BLaER1 treated with 17β-estradiol and CSF1 and Interleukin-3, amounts not matched to agents 10 nM and 100 nM (cell line): Measurements from ENCODE around the gene FAM168A.

ENCODE experiments used
- H3K27ac ChIP-seq, 11 experiments: shearing (Covaris generic); formaldehyde crosslinking; 2 replicates each; pipeline ENCODE4 v1.8.1; 2022
- H3K27me3 ChIP-seq, 11 experiments: shearing (Covaris generic); formaldehyde crosslinking; 2 replicates each; pipeline ENCODE4 v1.8.1; 2022
- H3K36me3 ChIP-seq, 11 experiments: shearing (Covaris generic); formaldehyde crosslinking; 2 replicates each; pipeline ENCODE4 v1.8.1; 2022
- H3K4me1 ChIP-seq, 10 experiments: shearing (Covaris generic); formaldehyde crosslinking; 2 replicates each; pipeline ENCODE4 v1.8.1; 2022
- H3K4me2 ChIP-seq, 11 experiments: shearing (Covaris generic); formaldehyde crosslinking; 2 replicates each; pipeline ENCODE4 v1.8.1; 2022
- H3K4me3 ChIP-seq, 10 experiments: shearing (Covaris generic); formaldehyde crosslinking; 2 replicates each; pipeline ENCODE4 v1.8.1; 2022
- H3K9ac ChIP-seq, 11 experiments: shearing (Covaris generic); formaldehyde crosslinking; 2 replicates each; pipeline ENCODE4 v1.8.1; 2022
- H3K9me3 ChIP-seq, 11 experiments: shearing (Covaris generic); formaldehyde crosslinking; replicated peaks in 1 of 11; 2 replicates each; pipeline ENCODE4 v1.8.1; 2022
- H4K20me1 ChIP-seq, 11 experiments: shearing (Covaris generic); formaldehyde crosslinking; 2 replicates each; pipeline ENCODE4 v1.8.1; 2022
- Cebpa-rat ChIP-seq, 11 experiments: shearing (Covaris generic); IDR thresholded peaks; 2 replicates each; pipeline ENCODE4 v1.8.1; 2022

The FAM168A gene

GRCh38 chr11:73393011-73393380 lies 204.9 kb downstream of the FAM168A start:
- peak overlapping the region; percentile 49 to 98 (median 61) for H3K9ac ChIP-seq
- H3K4me1 ChIP-seq: peaks cover 56 to 68% (median 58%) of the 10 kb centered on the region in 10 experiments
- H3K4me2 ChIP-seq: peak overlapping the region; percentile 60 to 100 (median 97)
- TF ChIP-seq Cebpa-rat (IDR thresholded peaks at IDR 0.05): no peak
- peaks cover 61 to 90% (median 81%) of the 10 kb centered on the region in 11 experiments for H3K36me3 ChIP-seq
- H4K20me1 ChIP-seq: peaks cover 50 to 100% (median 95%) of the 10 kb centered on the region in 11 experiments
- peak overlapping the region; percentile 38 to 98 (median 58); a peak in 21 of 22 replicates for H3K27ac ChIP-seq
- no peaks in the 10 kb centered on the region for H3K27me3 ChIP-seq
- H3K9me3 ChIP-seq: no peaks in the 10 kb centered on the region
- H3K4me3 ChIP-seq: no peak overlapping the region; a peak in 2 of 20 replicates

GRCh38 chr11:73392108-73393010 lies 205.6 kb downstream of the FAM168A start:
- Histone ChIP-seq H3K9ac (peak overlapping the region; percentile 49 to 98 (median 63)), H3K4me3 (no peak overlapping the region; a peak in 2 of 20 replicates), H3K27me3 (no peaks in the 10 kb centered on the region), H3K36me3 (peaks cover 57 to 87% (median 74%) of the 10 kb centered on the region in 11 experiments), H3K4me1 (peaks cover 62 to 68% (median 63%) of the 10 kb centered on the region in 10 experiments), H3K9me3 (no peaks in the 10 kb centered on the region), H3K27ac (peak overlapping the region; percentile 38 to 98 (median 58); a peak in 21 of 22 replicates), H4K20me1 (peaks cover 56 to 100% (median 95%) of the 10 kb centered on the region in 11 experiments), H3K4me2 (peak overlapping the region; percentile 60 to 100 (median 97))
- TF ChIP-seq Cebpa-rat (IDR thresholded peaks at IDR 0.05): no peak

GRCh38 chr11:73391665-73392064 lies 206.2 kb downstream of the FAM168A start:
- Histone ChIP-seq H3K4me1 (peaks cover 68 to 73% (median 69%) of the 10 kb centered on the region in 10 experiments), H3K9me3 (no peaks in the 10 kb centered on the region), H3K27ac (peak overlapping the region in 6 of 11 experiments; percentile 3 to 98 (median 60); a peak in 5 of 22 replicates), H3K4me2 (peak overlapping the region; percentile 89 to 100 (median 97)), H3K36me3 (peaks cover 51 to 80% (median 67%) of the 10 kb centered on the region in 11 experiments), H3K9ac (peak overlapping the region in 9 of 11 experiments; percentile 24 to 99 (median 69); a peak in 8 of 22 replicates), H3K4me3 (no peak overlapping the region), H3K27me3 (no peaks in the 10 kb centered on the region), H4K20me1 (peaks cover 60 to 100% (median 94%) of the 10 kb centered on the region in 11 experiments)
- TF ChIP-seq Cebpa-rat (IDR thresholded peaks at IDR 0.05): no peak

- Histone ChIP-seq H3K4me3 (peak overlapping the region in 1 of 10 experiments; percentile 17; a peak in 2 of 20 replicates), H3K27me3 (no peaks in the 10 kb centered on the region), H3K4me2 (peak overlapping the region; percentile 89 to 100 (median 97)), H3K9ac (peak overlapping the region in 10 of 11 experiments; percentile 7 to 99 (median 86); a peak in 18 of 22 replicates), H3K36me3 (peaks cover 43 to 72% (median 60%) of the 10 kb centered on the region in 11 experiments), H3K4me1 (peaks cover 76 to 81% (median 77%) of the 10 kb centered on the region in 10 experiments), H3K27ac (peak overlapping the region in 10 of 11 experiments; percentile 1 to 98 (median 24); a peak in 16 of 22 replicates), H3K9me3 (no peaks in the 10 kb centered on the region), H4K20me1 (peaks cover 67 to 100% (median 86%) of the 10 kb centered on the region in 11 experiments)
- no peak for TF ChIP-seq Cebpa-rat (IDR thresholded peaks at IDR 0.05)
Measured at GRCh38 chr11:73390601-73391565, 207.0 kb downstream of the FAM168A start.

GRCh38 chr11:73389916-73390315 lies 208.0 kb downstream of the FAM168A start:
- no peak for TF ChIP-seq Cebpa-rat (IDR thresholded peaks at IDR 0.05)
- Histone ChIP-seq H3K4me2 (peak overlapping the region; percentile 89 to 100 (median 97)), H3K4me1 (peaks cover 85 to 89% (median 87%) of the 10 kb centered on the region in 10 experiments), H3K36me3 (peaks cover 34 to 63% (median 50%) of the 10 kb centered on the region in 11 experiments), H3K9ac (peak overlapping the region; percentile 7 to 99 (median 78); a peak in 18 of 22 replicates), H3K4me3 (peak overlapping the region in 5 of 10 experiments; percentile 38 to 56 (median 42); a peak in 5 of 20 replicates), H3K27ac (peak overlapping the region in 7 of 11 experiments; percentile 1 to 98 (median 45); a peak in 10 of 22 replicates), H3K9me3 (no peaks in the 10 kb centered on the region), H4K20me1 (peaks cover 63 to 100% (median 77%) of the 10 kb centered on the region in 11 experiments), H3K27me3 (no peaks in the 10 kb centered on the region)

GRCh38 chr11:73389134-73389525 lies 208.8 kb downstream of the FAM168A start:
- TF ChIP-seq Cebpa-rat (IDR thresholded peaks at IDR 0.05): no peak
- peak overlapping the region in 9 of 11 experiments; percentile 79 to 99 (median 91); a peak in 17 of 22 replicates for H3K27ac ChIP-seq

GRCh38 chr11:73388265-73389133 lies 209.4 kb downstream of the FAM168A start:
- no peak for TF ChIP-seq Cebpa-rat (IDR thresholded peaks at IDR 0.05)
- Histone ChIP-seq H3K4me3 (peak overlapping the region in 9 of 10 experiments; percentile 14 to 56 (median 42); a peak in 18 of 20 replicates), H3K4me1 (peaks cover 98 to 100% (median 100%) of the 10 kb centered on the region in 10 experiments), H4K20me1 (peaks cover 49 to 100% (median 79%) of the 10 kb centered on the region in 11 experiments), H3K9me3 (no peaks in the 10 kb centered on the region), H3K27me3 (no peaks in the 10 kb centered on the region), H3K4me2 (peak overlapping the region; percentile 89 to 100 (median 97)), H3K27ac (peak overlapping the region; percentile 79 to 99 (median 91); a peak in 21 of 22 replicates), H3K9ac (peak overlapping the region; percentile 60 to 99 (median 98); a peak in 21 of 22 replicates), H3K36me3 (peaks cover 23 to 59% (median 37%) of the 10 kb centered on the region in 11 experiments)

More at GRCh38 chr11:73389134-73389525, 208.8 kb downstream of the FAM168A start:
- H3K27me3 ChIP-seq: no peaks in the 10 kb centered on the region
- H3K4me1 ChIP-seq: peaks cover 92 to 97% (median 95%) of the 10 kb centered on the region in 10 experiments
- H4K20me1 ChIP-seq: peaks cover 55 to 100% (median 79%) of the 10 kb centered on the region in 11 experiments
- peaks cover 26 to 57% (median 42%) of the 10 kb centered on the region in 11 experiments for H3K36me3 ChIP-seq
- H3K4me2 ChIP-seq: peak overlapping the region; percentile 89 to 100 (median 97)
- peak overlapping the region in 9 of 10 experiments; percentile 14 to 56 (median 42); a peak in 14 of 20 replicates for H3K4me3 ChIP-seq
- H3K9me3 ChIP-seq: no peaks in the 10 kb centered on the region
- H3K9ac ChIP-seq: peak overlapping the region; percentile 31 to 99 (median 98); a peak in 19 of 22 replicates
